ENCODE measurements around the gene SAMD10.

SAMD10 gene

DNA sequence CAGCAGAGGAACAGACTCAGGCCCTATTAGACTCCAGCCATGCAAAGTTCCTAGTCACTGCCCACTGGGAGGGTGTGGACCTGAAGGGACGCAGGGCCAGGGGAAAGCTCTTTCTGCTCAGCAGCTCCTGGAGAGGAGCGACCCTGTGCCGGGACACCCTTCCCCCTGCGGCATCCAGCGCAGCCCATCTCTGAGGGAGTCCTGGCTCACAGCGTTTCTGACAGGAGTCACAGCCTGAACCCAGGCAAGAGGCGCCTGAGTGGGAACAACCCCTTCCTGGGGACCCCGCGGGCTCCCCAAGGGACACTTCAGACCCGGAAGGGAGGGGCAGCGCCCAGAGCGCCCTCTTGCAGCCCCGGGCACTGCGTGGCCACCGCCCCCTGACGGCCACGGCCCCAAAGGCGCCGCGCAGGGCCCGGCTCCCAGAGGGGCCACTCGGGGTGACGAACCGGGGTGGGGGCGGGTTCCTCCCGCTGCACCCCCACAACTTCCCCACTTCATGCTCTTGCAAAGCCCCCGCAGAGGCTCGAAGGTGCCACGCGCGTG lies 24.1 kb downstream of the SAMD10 start:
- DNase-seq: peak; percentile 51

DNA sequence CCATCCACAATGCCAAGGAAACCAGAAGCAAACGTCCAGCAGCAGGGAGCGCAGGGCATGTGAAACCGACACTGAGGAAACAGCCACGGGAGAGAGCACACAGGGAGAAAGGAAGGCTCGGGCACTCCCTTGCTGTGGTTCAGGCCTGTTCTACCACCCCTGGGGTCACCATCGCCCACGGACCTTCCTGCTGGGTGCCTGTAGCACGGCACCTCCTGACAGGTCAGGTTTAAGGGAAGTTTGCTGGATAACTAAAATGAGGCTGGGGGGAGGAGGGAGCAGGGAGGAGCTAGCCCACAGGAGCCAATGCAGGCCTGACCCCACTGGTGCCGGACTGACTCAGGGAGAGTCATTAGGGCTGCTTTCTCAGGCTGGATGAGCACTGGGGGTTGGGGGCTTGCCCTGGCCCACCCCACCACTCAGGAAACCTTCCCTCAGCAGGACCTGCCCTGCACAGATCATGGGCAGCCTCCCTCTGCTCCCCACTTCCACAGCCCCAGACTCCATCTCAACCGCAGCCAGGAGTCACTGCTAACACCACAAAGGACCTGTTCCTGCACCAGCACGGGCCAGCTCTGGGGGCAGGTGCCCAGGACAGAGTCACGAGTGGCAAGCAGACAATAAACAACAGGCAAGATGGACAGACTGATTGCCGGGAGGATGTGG lies 25.5 kb downstream of the SAMD10 start:
- DNase-seq: no peak

DNA sequence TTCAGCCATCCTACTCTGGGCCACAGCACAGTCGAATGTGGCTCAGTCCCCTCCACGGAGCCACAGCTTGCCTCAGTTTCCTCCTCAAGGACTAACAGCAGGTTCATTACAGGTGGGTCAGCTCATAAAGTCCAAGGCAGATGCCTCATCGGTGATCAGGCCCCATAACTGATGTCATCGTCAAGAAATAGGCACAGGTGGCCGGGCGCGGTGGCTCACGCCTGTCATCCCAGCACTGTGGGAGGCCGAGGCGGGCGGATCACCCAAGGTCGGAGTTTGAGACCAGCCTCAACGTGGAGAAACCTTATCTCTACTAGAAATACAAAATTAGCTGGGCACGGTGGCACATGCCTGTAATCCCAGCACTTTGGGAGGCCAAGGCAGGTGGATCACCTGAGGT lies 26.7 kb downstream of the SAMD10 start:
- DNase-seq: no peak

DNA sequence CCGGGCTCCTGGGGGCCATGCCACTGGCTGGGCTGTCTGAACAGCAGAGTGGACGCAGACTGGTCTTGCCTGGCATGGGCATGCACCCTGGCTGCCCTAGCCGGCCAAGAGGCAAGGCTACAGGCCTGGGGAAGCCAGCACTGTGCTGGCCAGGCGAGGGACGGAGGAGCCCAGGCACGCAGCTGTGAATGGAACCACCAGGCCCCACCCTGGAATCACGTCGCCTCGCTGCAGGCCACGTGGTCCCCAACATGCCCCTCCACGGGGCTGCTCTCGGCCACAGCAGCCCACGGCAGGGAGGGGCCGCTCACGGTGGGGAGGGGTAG lies 27.3 kb downstream of the SAMD10 start:
- no peak for DNase-seq

DNA sequence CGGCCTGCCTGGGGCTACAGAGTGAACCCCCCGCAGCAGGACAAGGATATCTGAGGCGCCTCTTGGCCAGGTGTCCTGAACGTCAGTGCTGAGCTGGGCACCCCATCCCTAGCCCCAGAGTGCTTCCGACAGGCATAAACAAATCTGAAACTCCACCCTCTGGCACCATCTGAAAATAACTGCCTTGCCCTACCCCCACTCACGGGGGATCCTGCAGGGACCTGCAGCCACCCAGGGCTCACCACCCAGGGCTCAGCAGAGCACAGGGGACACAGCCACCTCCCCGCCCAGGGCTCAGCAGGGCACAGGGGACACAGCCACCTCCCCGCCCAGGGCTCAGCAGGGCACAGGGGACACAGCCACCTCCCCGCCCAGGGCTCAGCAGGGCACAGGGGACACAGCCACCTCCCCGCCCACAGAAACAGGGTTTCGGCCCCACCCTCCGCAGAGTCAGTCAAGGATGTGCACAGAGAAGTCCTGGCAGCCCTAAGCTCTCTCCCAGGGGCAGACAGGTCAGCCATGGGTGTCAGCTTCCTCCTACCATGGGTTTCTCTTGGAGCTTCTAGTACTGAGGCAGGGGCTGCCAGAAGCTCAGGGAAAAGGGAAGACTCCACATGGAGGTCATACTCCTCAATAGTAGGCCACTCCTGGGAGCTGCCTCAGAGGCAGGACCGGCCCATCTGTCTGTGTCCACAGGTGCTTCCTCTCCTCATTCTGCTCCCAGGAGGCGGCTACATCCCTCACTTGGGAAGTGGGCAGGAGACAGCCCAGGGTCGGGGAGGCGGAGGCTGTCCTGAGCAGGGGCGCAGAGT lies 27.8 kb downstream of the SAMD10 start:
- no peak for DNase-seq

DNA sequence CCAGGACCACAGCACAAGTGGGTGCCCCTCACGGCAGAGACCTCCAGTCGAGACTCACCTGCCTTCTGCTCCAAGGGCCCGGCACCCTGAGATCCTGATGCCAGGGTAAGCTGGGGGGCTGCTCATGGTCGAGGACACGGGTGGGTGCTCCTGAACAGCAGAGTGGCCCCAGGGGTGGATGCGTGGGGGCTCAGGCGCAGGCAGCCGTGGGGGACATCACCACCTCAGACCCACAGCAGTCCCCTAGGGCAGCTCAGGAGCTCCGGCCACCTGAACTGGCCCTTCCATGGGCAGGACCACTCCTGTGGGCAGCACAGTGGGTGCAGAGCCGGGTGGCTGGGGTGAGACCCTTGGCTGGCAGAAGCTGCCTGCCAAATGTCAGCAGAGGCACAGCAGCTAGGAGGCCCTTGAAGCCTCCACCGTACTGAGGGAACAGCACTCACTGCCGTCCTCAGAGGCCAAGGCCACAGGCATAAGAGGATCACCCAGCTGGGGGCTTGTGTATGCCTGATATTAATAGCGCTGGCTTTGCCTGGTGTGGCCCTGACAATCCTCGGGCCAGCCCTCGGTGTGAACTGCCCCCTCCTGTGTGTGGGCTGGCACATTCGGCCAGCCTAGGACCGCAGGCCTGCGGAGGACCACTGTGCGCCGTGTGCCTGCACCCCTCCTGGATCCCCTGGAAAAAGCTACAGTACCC lies 28.6 kb downstream of the SAMD10 start:
- no peak for DNase-seq

DNA sequence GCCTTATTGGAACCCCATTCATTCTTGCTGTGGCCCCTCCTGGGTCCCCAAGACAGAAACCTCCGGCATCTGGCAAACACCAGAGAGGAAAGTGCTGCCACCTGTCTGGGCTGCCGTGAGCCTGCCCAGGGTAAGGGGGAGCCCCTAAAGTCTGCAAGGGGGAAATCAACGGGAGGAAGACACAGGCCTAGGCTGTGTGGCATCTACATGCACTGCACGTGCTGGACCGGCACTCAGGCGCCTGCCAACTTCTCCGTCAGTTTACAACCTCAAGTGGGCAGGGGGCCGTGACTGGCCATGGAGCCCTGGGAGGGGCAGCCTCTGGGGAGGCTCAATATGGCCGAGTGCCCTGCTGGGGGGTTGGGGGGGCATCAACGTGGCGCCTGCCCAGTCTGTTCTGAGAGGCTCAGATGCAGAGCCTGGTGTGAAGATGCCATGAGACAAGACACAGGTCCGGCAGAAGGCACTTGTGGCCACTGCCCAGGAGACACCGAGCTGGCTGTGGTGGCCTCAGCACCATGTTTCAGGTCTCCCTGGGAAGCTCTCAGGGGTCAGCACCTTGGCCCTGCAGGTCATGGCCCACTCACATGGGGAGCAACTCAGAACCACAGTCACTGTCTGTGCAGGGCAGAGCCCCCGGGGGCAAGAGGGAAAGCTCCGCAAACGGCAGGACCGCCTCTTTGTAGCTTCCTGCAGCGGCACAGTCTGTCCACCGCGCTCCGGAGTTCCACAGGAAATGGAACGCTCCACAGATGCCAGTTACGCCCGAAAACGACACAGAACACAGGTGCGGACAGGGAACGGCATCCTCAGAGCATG lies 31.6 kb downstream of the SAMD10 start:
- DNase-seq: no peak

DNA sequence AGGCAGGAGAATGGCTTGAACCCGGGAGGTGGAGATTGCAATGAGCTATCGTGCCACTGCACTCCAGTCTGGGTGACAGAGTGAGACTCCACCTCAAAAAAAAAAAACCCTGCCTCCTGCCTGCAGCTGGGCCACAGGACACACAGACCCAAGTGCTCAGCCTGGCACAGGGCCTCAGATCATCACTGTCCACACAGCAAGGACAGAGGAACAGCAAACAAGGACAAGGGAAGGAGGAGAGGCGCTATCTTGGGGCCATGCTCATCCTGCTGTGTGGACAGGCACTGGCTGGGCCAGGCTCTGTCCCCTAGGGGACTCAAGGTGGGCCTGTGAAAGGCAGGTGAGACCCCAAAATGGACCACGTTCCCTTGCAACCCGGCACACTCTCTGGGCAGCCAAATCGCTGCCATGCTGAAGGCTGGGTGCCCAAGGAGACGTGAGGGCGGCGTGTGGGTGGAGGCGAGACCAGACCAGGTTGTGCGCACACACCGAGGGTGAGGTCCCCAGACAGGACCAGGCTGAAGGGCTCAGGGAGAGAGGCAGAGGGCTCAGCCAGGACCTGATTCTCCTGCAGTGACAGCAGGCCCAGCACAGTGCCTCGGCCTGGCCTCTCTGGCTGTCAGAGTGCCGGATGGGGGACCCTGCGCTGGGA lies 32.3 kb downstream of the SAMD10 start:
- DNase-seq: no peak

DNA sequence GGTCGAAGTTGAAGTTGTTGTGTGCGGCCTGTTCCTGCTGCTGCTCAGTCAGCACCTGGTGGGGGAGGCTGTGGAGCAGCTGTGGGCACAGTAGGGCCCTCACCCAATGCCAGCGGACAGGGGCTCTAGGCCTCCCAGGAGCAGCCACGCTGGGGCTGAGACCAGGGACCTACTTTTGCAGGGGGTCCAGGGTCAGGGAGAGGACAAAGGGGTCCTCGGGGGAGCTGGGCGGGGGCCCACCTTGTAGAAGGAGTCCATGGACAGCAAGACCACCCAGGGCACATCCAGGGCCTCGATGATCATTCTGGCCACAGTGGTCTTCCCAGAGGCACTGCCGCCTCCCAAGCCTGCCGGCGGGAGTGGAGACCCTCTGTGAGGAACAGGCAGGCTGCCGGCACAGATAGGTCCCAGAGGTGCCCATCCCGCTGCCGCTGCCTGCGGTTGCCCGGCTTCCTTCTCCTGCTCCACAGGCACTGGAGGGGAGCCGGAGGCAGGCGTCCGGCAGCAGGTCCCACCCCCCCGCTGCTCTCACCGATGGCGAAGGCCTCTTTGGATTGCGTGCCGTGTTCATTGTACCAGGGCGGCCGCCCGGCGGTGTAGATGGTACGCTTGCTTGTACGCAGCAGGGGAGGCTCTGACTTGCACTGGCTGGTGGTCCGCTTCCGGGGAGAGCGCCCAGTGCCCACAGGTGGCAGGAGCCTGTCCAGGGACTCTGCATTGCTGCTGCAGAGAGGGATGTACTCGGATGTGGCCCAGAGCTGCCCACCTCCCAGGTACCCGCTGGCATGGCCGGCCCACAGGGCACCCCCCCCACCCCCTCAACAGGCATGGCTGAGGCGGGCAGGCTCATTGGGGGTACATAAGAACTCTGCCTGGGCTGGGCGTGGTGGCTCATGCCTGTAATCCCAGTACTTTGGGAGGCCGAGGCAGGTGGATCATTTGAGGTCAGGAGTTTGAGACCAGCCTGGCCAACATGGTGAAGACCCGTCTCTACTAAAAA lies 33.2 kb downstream of the SAMD10 start:
- DNase-seq: no peak

DNA sequence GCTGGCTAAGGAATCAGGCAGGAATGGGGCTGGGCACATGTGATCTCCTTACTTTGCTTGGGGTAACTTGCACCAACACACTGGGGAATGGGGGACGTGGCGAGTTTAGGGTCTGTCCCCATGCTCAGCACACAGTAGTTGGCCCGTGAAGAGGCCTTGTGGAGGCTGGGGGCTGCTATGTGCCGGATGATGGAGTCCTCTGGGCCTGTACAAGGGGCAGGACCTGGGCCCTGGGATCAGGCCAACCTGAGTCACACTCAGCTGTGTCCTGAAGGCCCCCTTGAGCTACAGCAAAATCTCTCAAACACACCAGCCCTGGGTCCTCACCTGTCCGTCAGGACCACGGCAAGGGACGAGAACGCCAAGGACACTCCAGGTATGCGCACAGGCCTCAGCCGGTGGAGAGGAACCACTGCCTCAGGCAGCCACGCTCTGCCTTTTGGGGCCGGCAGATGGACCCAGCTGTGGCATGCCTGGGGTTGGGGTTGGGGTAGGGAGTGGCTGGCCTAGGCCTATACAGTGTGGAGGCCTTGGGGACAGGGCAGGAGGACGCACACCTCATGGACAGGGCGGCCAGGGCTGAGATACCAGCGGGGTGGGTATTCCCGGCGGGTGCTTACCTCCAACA lies 34.3 kb downstream of the SAMD10 start:
- DNase-seq: no peak

DNA sequence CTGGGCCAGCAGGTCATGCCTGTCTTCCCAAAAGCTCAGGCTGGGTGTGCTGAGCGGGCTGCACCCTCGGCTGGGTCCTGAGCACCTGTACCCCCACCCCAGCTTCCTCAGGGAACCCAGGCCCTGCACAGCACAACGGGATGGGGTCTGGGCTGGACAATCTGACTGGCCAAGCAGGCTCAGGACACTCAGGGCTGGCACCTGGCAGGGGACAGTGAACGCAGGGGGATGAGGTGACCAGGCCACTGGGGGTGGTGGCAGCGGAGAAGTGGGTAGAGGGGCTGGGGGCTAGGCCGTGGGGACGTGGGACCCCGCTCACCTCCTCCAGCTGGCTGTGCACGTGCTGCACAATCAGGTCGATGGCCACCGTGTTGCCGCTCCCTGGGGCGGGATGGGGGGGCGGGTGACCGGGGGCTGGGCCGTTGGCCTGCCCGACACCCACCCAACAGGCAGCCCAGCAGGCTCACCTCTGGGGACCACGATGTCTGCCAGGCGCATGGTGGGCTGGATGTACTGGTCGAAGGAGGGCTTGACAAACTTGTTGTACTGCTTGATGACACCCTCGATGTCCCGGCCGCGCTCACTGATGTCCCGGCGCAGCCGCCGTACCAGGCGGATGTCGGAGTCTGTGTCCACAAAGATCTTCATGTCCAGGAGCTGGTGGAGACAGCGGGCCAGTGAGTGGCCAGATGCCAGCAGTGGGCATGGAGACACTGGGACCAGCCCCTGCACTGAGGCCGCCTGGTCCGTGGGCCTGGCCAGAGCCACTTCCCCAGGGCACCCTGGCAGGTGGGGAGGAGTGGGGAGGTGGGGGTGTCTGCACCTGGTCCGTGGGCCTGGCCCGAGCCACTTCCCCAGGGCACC lies 35.1 kb downstream of the SAMD10 start:
- DNase-seq: no peak

DNA sequence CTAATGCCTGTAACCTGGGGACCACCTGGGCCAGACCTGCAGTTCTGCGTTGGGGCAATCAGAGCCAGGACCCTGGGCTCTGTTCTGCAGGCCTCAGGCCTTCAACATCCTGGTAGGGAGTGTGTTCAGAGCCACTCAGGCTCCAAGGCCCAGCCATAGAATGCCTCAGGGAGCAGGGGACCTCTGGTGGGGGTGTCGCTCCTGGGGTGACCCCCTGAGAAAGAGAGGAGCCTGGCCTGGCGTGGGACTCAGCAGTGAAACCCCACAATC lies 35.7 kb downstream of the SAMD10 start:
- no peak for DNase-seq

DNA sequence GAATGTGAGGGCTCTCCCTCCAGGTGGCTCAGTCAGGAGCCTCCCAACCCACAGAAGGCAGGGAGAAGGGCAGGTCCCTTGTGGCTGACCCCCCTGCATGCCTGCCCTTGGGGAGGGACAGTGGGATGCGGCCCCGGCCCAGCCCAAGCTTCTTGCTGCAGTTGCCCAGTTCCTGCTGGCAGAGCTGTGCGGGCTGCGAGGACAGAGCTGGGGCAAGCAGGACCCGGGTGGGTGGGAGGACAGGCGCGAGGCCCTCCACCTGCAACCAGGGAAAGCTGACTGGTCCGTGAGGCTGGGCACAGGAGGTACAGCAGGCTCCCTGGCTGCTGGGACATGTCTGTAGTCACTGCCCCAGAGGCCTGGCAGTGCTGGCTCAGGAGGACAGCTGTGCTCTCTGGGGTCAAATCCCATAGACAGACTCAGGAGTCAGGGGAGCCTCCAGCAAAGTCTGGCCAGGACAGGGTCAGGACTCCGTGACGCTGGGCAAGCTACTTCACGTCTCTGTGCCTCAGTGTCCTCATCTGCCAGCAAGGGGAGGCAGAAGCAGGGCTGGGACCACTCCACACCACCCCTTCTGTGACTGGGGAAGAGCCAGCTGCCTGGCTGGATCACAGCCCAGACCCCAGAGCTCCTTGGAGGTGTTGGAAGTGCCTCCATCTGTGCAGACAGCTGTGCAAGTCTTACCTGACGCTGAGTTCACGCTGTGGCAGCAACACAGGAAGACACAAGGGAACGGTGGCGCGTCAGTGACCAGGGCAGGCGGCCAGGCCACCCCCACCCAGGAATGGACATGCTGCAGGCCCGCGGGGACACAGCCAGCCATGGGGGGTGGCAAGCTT lies 36.3 kb downstream of the SAMD10 start:
- DNase-seq: no peak

DNA sequence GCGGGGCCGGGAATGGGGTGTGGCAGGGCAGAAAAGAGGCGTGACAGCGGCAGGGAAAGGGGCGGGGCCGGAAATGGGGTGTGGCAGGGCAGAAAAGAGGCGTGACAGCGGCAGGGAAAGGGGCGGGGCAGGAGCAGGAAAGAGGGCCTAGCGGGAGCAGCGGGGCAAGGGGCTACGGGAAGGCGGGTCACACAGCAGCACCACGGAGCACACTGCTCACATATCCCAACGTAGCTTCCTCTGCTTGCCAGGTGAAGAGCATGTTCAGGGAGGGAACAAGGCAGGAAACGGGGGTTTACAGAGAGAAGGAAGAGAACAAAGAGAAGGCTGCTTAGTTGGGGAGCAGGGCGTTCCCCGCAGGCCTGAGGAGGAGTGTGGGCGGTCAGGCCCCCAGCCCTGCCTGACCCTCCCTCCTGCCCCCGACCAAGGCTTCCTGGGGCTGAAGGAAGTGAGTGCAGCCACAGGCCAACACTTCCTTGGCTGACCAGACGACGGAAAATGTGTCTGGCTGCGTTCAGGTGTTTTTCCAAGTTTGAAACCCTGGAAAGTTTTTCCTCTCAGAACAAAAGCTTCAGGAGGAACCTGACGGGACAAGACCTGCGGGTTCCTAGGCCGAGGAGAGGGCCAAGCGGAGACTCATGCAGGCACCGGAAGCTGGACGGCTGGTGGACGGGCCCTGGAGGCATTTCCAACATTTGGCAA lies 37.0 kb downstream of the SAMD10 start:
- no peak for DNase-seq

DNA sequence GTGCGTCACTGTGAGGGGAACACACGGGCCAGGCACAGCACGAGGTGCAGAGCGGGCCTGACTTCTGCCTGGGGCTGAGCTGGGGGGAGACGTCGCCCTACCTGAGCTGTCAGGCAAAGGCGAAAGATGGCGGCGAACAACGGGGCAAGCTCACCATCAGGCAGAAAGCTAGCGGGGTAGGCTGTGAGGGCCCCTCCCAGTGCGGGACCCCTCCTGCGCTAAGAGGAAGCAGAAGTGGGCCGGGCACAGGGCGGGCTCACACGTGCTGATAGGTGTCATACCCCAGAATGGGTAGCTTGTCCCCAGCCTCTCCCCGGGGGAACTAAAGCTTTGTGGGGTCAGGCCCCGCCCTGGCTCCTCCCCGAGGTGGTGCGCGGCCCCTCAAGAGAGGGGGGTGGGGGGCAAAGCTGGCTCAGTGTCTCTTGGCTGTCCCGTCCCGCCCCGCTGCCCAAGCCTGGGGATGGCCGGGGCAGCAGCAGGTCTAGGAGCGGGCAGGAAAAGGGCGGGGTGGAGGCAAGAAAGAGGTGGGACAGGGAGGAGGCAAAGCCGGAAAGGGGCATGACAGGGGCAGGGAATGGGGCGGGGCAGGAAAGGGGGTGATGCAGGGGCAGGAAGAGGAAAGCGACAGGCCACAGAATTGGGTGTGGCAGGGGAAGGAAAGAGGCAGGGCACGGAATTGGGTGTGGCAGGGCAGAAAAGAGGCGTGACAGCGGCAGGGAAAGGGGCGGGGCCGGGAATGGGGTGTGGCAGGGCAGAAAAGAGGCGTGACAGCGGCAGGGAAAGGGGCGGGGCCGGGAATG lies 38.0 kb downstream of the SAMD10 start:
- DNase-seq: no peak

DNA sequence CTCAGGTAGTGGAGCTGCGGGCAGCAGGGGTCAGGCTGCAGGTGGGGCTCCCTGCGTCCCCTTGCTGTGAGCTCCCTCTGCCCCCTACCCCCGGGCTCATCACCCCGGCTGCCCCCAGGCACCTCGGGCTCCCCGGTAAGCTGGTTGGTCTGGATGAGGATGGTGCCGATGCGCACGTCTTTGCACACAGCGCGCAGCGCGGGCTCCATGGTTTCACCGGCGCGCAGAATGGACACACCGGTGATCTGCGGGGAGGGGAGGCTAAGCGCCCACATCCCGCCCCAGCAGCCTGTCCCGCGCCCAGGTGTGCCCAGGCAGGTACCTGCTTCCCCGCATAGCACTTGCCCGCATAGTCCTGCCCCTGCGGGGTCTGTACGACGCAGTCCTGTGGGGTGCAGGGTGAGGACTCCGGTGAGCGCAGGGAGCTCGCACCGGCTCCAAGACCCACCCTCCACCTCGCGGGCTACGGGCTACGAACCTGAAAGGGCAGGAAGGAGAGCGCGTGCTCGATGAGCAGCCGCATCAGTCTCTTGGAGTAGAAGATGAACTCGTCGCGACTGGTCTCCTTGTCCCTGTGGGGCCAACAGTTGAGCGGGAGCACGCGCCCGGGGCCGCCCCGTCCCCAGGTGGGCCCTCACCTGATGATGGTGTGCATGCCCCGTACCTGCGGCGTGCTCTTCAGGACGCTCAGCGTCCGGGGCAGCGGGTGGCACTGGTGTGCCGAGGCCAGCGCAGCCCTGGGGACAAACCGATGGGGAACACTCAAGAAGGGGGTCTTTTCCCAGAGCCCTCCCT lies 38.8 kb downstream of the SAMD10 start:
- DNase-seq: no peak

DNA sequence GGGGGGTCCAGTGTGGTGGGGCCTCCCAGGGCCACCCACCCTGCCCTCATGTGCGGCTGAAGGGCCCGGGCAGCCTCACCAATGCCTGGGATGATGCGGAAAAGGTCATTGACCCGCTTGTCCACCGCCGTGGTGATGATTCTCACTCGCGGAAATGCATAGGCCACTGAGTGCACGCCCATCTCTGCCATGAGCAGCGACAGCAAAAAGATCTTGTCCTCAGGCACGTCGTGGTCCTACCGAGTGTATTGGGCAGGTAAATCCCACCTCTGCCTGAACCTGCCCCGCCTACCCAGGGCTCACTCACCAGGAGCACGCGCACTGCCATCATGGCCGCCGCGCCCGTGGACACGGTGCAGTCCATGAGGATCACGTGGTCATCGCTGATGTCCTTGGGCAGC lies 39.4 kb downstream of the SAMD10 start:
- no peak for DNase-seq

Measured in eye (tissue), 1 donor.